PFSK-1 (cell line): ENCODE data around the gene ULK4.

ENCODE experiments used
- REST ChIP-seq, 2 experiments: IDR thresholded peaks; 2 replicates each; pipeline versions ENCODE4 v1.6.1 to v1.8.0; 2011 to 2012; ENCODE audit warnings: low read depth in 2 of 2, low read length in 2 of 2, control low read depth in 1 of 2, inconsistent platforms in 1 of 2, mild to moderate bottlenecking in 1 of 2, moderate library complexity in 1 of 2; ENCODE audit not compliant: insufficient read depth in 1 of 2
- SIN3A ChIP-seq: IDR thresholded peaks from 2 replicates; pipeline ENCODE4 v1.6.1; 2012; ENCODE audit warnings: mild to moderate bottlenecking, low read length, moderate library complexity, borderline replicate concordance; ENCODE audit not compliant: insufficient read depth

- TF ChIP-seq REST (IDR thresholded peaks at IDR 0.05; ENCODE audit: insufficient read depth in 1 of 2, low read depth in 2 of 2, low read length in 2 of 2) (no peak), SIN3A (no peak)
These were observed 665.3 kb downstream of the ULK4 start for GRCh38 chr3:41296556-41296955.
